GM23338 (cell line): ENCODE data around the gene GCLM. TPM values are rescaled to one million over a fixed set of nuclear protein-coding genes. Genes with fewer than 3 reads are reported as not detected.

Experiments
- ATAC-seq: fragments of 200-7000 bp; cut with Tn5 transposase; 3 replicates; pipeline ENCODE4 v1.9.1; 2020
- DNase-seq: peaks from one replicate; pipeline ENCODE4 v3.0.0-alpha.2; 2015; ENCODE audit warnings: low spot score
- H2AFZ ChIP-seq: fragments of 200-600 bp; sonication (generic); 2 replicates; pipeline ENCODE4 v1.8.0; 2016; ENCODE audit warnings: antibody characterized with exemption, mild to moderate bottlenecking, moderate library complexity
- H3F3A ChIP-seq: fragments of 200-600 bp; sonication (generic); replicated peaks from 2 replicates; pipeline ENCODE4 v1.8.0; 2017; ENCODE audit warnings: antibody characterized with exemption, mixed run types, low read depth
- H3K27ac ChIP-seq: fragments of 200-600 bp; sonication (generic); 2 replicates; pipeline ENCODE4 v1.6.1; 2016; ENCODE audit warnings: low read depth
- H3K27me3 ChIP-seq: fragments of 200-600 bp; sonication (generic); 2 replicates; pipeline ENCODE4 v1.8.0; 2016; ENCODE audit warnings: mild to moderate bottlenecking, mixed run types, moderate library complexity; ENCODE audit not compliant: insufficient read depth
- H3K36me3 ChIP-seq: fragments of 200-600 bp; sonication (generic); 2 replicates; pipeline ENCODE4 v1.8.0; 2016; ENCODE audit warnings: mild to moderate bottlenecking; ENCODE audit not compliant: insufficient read depth
- H3K4me1 ChIP-seq: fragments of 200-600 bp; sonication (generic); 2 replicates; pipeline ENCODE4 v1.8.0; 2016; ENCODE audit warnings: mild to moderate bottlenecking, moderate library complexity; ENCODE audit not compliant: insufficient read depth
- H3K4me2 ChIP-seq: fragments of 200-600 bp; sonication (generic); 2 replicates; pipeline ENCODE4 v1.7.1; 2017; ENCODE audit warnings: mixed run types
- H3K4me3 ChIP-seq: fragments of 200-600 bp; sonication (generic); 2 replicates; pipeline ENCODE4 v1.6.1; 2016; ENCODE audit warnings: mixed run types
- H3K79me2 ChIP-seq: fragments of 200-600 bp; sonication (generic); replicated peaks from 2 replicates; pipeline ENCODE4 v1.8.0; 2017; ENCODE audit warnings: mild to moderate bottlenecking; ENCODE audit not compliant: insufficient read depth
- H3K9me2 ChIP-seq: fragments of 200-600 bp; sonication (generic); 2 replicates; pipeline ENCODE4 v1.8.0; 2017; ENCODE audit not compliant: insufficient read depth
- H4K20me1 ChIP-seq: fragments of 200-600 bp; sonication (generic); replicated peaks from 2 replicates; pipeline ENCODE4 v1.8.0; 2017; ENCODE audit warnings: mild to moderate bottlenecking; ENCODE audit not compliant: insufficient read depth
- H3K27ac Mint-ChIP-seq: 2 replicates; pipeline ENCODE4 v1.8.0; 2020; ENCODE audit warnings: inconsistent platforms, mild to moderate bottlenecking, moderate library complexity, mixed read lengths
- H3K27me3 Mint-ChIP-seq: 3 replicates; pipeline ENCODE4 v1.8.0; 2022; ENCODE audit warnings: low read depth, mild to moderate bottlenecking, moderate library complexity, mixed read lengths, inconsistent platforms; ENCODE audit not compliant: insufficient read depth, poor library complexity
- H3K36me3 Mint-ChIP-seq: 3 replicates; pipeline ENCODE4 v1.8.0; 2021; ENCODE audit warnings: low read depth, mild to moderate bottlenecking, inconsistent platforms, moderate library complexity, mixed read lengths
- H3K4me1 Mint-ChIP-seq: 3 replicates; pipeline ENCODE4 v1.8.0; 2020; ENCODE audit warnings: mild to moderate bottlenecking, inconsistent platforms, mixed read lengths
- H3K4me3 Mint-ChIP-seq: 3 replicates; pipeline ENCODE4 v1.8.0; 2021; ENCODE audit warnings: moderate library complexity, mild to moderate bottlenecking, inconsistent platforms, mixed read lengths
- H3K9me3 Mint-ChIP-seq: 3 replicates; pipeline ENCODE4 v1.8.0; 2020; ENCODE audit warnings: moderate library complexity, mild to moderate bottlenecking, inconsistent platforms, mixed read lengths
- EZH2 ChIP-seq: fragments of 200-600 bp; sonication (generic); IDR thresholded peaks from one replicate; pipeline ENCODE4 v1.8.0; 2017; ENCODE audit warnings: antibody characterized with exemption, mild to moderate bottlenecking, low read depth; ENCODE audit not compliant: unreplicated experiment
- ZNF462 ChIP-seq: fragments of 250-450 bp; sonication (Bioruptor Pico); IDR thresholded peaks from 2 replicates; pipeline ENCODE4 v1.5.0; 2020; ENCODE audit warnings: mild to moderate bottlenecking, moderate library complexity
- polyA plus RNA-seq: library from polyadenylated mRNA; unstranded; fragments of >200 nt; fragmentation: Nextera tagmentation; extraction: Ambion mirVana; gene quantifications from 2 replicates; pipeline ENCODE4 v1.2.1, GENCODE V29; 2016
- total RNA-seq: library from RNA; depleted of rRNA; stranded (reverse); fragments of >200 nt; shearing (Covaris generic); gene quantifications from 2 replicates; pipeline ENCODE4 v1.2.3, GENCODE V29; 2014
- TF ChIP-seq, protein P1 (sequence below): IDR thresholded peaks from one replicate; pipeline ENCODE4 v1.6.1; 2018; ENCODE audit warnings: antibody characterized with exemption; ENCODE audit not compliant: unreplicated experiment

The GCLM gene
- total and polyA plus RNA-seq, 2 experiments from 2014 or later: 10.4 to 12.8 TPM

GRCh38 chr1:93880731-93881130 is 28.5 kb downstream of the GCLM start:
- peak overlapping the region; percentile 18; the same call in 1 of the 3 replicates for H3K4me3 Mint-ChIP-seq
- Histone ChIP-seq H2AFZ (no peak overlapping the region), H3K4me3 (no peak overlapping the region), H3K4me2 (no peak overlapping the region), H4K20me1 (peaks cover 12% of the 10 kb centered on the region), H3K79me2 (peaks cover 30% of the 10 kb centered on the region), H3K4me1 (peaks cover 12% of the 10 kb centered on the region), H3F3A (no peaks in the 10 kb centered on the region), H3K36me3 (peaks cover 15% of the 10 kb centered on the region), H3K27me3 (no peaks in the 10 kb centered on the region), H3K27ac (no peak overlapping the region), H3K9me2 (no peaks in the 10 kb centered on the region)
- peaks cover 19% of the 10 kb centered on the region for H3K36me3 Mint-ChIP-seq
- no peak overlapping the region for H3K27ac Mint-ChIP-seq
- peaks cover 13% of the 10 kb centered on the region for H3K4me1 Mint-ChIP-seq
- ATAC-seq (no peak), DNase-seq (no peak)
- H3K9me3 Mint-ChIP-seq: no peaks in the 10 kb centered on the region
- TF ChIP-seq ZNF462 (CRISPR knock-in tag): no peak
- TF ChIP-seq, protein P1, sequence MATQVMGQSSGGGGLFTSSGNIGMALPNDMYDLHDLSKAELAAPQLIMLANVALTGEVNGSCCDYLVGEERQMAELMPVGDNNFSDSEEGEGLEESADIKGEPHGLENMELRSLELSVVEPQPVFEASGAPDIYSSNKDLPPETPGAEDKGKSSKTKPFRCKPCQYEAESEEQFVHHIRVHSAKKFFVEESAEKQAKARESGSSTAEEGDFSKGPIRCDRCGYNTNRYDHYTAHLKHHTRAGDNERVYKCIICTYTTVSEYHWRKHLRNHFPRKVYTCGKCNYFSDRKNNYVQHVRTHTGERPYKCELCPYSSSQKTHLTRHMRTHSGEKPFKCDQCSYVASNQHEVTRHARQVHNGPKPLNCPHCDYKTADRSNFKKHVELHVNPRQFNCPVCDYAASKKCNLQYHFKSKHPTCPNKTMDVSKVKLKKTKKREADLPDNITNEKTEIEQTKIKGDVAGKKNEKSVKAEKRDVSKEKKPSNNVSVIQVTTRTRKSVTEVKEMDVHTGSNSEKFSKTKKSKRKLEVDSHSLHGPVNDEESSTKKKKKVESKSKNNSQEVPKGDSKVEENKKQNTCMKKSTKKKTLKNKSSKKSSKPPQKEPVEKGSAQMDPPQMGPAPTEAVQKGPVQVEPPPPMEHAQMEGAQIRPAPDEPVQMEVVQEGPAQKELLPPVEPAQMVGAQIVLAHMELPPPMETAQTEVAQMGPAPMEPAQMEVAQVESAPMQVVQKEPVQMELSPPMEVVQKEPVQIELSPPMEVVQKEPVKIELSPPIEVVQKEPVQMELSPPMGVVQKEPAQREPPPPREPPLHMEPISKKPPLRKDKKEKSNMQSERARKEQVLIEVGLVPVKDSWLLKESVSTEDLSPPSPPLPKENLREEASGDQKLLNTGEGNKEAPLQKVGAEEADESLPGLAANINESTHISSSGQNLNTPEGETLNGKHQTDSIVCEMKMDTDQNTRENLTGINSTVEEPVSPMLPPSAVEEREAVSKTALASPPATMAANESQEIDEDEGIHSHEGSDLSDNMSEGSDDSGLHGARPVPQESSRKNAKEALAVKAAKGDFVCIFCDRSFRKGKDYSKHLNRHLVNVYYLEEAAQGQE: no peak
- no peak for TF ChIP-seq EZH2
- H3K27me3 Mint-ChIP-seq: peaks cover 4% of the 10 kb centered on the region
